HG03432 (cell line): ENCODE data around the gene DNAAF5.
A peak's percentile ranks its signal among the peaks of the same experiment; 100 is the strongest.

Experiments
- ATAC-seq: cut with Tn5 transposase; IDR thresholded peaks from one replicate; pipeline ENCODE4 v1.9.1; 2021; ENCODE audit warnings: mild to moderate bottlenecking, moderate library complexity; ENCODE audit not compliant: unreplicated experiment

DNAAF5 gene

DNA sequence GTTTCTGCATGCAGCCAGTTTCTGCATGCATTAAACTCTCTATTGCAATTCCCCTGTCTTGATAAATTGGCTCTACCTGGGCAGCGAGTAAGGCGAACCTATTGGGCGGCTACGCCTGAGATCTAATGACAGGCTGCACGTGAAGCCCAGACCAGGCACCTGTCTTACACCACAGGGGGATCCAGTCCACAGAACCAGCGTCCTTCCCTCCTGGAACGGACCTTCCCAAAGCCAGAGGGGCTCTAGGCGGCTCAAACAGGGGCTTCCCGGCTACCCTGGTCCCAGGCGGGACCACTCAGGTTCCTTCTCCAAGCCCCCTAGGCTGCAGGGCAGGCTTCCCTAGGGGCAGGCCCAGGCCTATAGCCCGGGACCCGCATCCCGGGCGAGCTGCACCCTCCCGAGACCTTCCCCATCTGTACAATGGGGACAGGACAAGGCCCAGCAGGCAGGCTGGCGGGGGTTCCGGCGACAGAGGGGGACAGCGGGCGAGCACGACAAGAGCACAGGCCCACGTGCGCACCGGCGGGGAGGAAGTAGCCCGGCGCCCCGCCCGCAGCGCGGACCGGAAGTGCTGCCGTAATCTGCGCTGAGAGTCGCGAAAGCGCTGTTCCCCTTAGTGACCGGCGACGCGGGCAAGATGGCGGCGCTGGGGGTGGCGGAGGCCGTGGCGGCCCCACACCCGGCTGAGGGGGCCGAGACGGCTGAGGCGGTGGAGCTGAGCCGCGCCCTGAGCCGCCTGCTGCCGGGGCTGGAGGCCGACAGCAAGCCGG is at the start of gene DNAAF5:
TSS of gene DNAAF5 (plus strand) at position 616 of the 770 bp plus-strand sequence. CDS start at position 638, 22 bp downstream.
- peak; percentile 93 for ATAC-seq

DNA sequence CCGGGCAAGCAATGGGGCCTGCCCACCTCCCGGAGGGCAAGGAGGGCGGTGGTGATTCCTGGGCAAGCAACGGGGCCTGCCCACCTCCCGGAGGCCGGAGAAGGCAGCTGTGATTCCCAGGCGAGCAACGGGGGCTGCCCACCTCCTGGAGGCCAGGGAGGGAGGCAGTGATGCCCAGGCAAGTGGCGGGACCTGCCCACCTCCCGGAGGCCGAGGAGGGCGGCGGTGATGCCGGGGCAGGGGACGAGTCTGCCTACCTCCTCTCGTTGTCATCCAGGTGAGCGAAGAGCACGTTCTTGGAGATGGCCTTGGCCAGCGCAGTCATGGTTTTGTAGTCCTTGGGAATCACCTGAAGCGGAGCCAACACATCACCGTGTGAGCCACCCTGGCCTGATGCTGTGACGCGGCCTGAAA is 49.5 kb upstream of the DNAAF5 start:
- ATAC-seq = no peak

DNA sequence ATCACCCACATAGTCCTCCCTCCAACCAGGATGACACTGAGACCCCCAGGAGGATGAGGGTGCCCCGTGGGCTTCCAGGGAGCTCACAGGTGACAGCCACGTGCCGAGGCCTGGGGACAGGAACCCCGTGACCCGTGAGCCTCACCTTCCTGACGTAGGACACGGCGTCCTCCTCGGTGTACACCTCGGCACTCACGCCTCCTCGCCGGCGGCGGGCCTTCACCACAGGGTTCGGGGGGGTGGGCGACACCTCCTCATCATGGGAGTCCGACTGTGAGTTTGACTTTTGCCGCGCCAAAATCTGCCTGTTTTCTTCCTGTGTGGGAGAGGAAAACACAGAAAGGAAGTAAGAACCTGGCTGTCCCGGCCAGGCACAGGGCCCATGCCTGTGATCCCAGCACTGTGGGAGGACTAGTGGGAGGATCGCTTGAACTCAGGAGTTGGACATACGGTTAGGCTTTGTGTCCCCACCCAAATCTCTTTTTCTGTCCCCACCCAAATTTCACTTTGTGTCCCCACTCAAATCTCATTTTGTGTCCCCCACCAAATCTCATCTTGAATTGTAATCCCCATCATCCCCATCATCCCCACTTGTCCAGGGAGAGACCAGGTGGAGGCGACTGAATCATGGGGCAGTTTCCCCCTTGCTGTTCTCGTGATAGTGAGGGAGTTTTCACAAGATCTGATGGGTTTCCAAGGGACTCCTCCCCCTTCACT is 45.9 kb upstream of the DNAAF5 start:
- no peak for ATAC-seq

DNA sequence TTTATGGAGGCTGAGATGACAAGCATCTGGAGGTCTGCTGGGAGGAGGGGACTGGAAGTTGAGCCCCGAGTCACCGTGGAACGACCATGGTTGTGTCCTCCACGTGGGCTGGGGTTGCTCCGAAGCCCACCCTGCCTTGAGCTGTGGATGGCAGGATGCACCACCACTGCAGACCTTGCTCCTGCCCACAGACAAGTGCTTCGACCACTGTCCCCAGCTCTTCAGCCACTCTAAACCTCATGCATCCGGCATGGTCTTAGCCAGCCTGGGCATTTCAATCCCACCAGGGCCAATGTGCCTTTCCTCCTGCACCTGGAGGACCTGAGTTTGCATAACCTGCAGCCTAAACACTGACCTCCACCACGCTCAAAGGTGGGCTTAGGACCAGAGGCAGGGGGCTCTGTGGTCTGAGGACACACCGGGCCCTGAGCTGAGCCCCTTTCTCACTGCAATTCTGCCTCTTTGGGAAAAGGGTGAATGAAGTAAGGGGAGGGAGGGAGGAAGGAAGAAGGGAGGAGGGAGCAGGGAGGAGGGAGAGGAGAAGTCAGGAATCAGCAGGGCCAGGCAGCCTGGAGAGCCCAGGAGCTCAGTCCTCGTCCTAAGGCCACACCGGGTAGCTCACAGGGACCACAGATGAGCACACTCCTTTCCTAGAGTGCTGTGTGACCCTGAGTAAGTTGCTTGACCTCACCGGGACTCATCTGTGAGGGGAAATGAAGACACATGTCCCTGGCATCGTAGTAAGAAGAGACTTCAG is 44.8 kb upstream of the DNAAF5 start:
- ATAC-seq = no peak

DNA sequence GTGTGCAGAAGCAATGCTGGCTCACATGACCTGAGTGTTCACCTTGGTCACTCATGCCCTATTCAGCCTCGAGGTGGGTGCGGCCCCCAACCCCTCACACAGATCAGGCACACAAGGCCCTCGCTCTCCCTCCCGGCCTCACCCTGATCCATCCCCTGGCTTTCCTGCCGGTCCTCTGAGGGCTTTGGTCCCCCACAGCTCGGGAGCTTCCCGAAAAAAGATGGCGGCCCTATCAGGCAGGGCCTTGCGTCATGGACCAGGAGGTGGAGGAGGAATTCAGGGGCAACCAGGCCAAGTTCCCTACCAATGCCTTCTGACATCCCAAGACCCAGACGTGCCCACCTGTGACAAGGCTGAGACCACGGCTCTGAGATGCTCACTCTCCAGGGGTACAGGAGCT is 43.7 kb upstream of the DNAAF5 start:
- no peak for ATAC-seq

DNA sequence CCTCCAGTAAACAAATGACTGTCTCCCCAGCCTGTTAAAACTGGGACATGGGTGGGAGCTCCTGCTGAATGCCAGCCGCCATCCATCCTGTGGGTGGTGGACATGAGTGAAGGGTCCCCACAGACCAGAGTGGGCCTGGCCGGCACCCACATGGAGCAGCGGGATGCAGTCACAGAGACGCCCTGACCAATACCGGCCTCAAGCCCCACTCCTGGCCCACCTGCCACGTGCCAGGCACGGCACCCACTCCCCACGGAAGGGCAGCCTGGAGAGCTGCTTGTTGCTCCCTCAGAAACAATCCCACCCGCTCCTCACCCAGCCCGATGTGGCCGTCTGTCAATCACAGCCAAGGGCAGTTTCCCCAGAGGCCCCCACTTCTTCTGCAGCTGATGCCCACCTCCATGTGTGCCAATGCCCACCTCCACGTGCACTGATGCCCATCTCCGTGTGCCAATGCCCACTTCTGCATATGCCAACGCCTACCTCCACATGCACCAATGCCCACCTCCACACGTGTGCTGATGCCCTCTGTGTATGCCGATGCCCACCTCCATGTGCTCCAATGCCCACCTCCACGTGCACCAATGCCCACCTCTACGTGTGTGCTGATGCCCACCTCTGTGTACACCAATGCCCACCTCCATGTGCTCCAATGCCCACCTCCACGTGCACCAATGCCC is 42.8 kb upstream of the DNAAF5 start:
- no peak for ATAC-seq

DNA sequence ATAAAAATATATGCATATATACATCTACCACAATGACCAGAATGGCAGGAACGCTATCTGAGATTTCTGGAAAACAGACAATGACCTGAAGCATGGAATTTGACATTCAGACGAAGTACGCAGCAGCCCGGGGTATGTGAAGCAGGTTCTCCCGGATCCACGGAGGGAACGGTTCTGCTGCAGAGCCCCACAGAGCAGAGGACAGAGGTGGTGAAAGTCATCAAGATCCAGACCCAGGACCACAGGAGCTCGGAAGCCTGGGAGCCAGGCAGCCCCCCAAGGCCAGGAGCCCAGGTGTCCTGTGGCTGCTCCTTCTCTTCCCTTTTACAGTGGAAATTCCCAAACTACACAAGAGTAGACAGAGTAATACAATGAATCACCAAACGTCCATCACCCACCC is 42.1 kb upstream of the DNAAF5 start:
- ATAC-seq = no peak

DNA sequence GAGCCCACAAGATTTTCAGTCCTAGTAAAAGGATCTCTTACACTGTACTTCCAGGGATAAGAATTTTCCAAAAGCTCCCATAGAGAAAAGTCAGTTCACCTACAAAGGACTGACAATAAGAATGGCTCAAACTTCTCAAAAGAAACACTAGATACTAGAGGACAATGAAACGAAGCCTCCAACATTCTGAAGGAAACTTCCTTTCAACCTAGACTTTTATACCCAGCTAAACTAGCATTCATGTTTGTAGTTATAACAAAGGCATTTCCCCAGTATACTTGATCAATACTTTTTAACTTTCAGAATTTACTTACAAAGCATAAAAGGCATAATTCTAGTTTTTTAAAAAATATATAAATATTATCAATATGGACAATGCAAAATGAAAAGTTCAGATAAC is 41.0 kb upstream of the DNAAF5 start:
- no peak for ATAC-seq

DNA sequence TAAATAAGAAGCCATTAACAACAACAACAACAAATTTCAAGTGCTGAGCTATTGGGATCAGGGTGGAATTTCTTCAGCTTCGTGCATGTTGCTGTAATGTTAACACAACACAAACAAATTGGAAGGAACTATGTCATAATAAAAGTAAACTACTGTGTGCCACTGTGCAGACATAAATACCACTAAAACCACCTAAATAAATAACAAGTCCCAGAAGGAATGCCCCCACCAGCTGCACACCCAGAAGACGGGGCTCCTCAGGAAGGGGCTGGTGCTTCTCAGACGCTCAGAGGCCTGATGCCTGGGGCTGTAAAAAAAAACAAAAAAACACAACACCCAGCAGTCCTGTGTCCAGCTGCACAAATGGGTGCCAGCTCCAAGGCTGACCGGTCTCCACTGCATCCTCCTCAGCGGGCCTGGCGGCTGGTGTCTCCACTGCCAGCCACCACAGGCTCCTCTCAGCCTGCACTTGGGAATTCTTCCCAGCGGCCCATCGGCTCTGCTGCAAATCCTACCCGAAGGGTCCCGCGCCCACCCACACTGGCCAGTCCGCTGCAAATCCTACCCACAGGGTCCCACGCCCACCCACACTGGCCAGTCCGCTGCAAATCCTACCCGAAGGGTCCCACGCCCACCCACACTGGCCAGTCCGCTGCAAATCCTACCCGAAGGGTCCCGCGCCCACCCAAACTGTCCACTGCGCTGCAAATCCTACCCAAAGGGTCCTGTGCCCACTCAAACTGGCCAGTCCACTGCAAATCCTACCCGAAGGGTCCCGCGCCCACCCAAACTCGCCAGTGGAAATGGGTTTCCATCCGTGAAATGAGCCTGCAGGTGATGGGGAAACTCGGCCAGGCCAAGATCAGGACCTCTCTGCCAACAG is 35.8 kb upstream of the DNAAF5 start:
- ATAC-seq = no peak

DNA sequence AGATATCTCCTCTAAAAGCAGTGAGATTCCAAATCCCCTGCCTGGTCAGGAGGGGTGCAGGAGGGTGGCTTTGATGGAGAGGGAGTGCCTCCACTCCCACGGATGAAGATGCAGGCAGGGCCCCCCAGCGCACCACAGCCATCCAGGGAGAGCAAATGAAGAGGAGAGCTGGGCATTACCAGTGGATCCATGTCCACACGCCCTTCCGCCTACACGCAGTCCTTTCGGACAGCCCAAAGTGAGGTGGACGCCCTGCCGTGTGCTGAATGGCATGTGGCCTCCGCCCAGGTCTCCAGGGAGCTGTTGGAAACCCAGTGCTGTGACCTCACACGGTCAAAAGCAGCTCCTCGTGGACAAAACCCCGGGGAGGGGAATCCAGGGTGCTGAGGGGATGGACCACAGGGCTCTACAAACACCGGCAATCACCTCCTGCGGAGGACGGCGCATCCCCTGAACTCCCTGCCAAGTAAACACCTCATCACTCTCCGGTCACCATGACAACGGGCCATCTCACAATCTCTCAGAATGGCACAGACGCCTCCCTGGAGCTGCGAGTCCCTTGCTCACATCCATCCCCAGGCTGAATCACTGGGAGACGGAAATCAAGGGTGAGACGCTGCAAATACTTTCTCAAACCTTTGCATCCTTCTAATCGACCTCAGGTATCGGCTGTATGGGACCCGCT is 35.0 kb upstream of the DNAAF5 start:
- no peak for ATAC-seq

DNA sequence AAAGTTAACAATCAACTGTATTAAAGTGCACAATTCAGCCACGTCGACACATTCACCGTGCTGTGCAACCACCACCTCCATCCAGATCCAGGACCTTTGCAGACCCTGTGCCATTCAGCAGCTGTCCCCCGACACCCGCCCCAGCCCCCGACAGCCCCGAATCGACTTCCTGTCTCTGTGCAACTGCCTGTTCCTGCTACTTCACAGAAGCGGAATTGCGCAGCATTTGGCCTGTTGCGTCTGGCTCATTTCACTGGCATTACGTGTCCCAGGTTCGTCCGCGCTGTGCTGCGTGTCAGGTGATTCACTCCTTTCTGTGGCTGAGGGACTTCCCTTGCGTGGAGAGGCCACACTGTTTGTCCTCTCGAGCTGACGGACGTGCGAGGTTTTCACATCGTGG is 33.2 kb upstream of the DNAAF5 start:
- no peak for ATAC-seq

DNA sequence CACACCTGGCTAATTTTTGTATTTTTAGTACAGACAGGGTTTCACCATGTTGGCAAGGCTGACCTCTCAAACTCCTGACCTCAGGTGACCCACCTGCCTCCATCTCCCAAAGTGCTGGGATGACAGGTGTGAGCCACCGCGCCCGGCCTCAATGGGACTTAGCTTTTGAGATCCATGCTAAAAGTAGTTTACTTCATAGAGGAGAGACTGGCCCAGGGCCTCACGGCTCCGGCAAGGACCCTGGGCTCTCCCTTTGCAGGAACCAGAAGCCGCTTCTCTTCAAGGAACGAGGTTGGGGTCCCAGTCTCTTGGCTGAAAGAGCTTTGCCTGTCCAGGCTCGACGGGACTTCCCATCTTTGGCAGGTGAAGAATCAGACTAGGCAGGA is 30.1 kb upstream of the DNAAF5 start:
- no peak for ATAC-seq

DNA sequence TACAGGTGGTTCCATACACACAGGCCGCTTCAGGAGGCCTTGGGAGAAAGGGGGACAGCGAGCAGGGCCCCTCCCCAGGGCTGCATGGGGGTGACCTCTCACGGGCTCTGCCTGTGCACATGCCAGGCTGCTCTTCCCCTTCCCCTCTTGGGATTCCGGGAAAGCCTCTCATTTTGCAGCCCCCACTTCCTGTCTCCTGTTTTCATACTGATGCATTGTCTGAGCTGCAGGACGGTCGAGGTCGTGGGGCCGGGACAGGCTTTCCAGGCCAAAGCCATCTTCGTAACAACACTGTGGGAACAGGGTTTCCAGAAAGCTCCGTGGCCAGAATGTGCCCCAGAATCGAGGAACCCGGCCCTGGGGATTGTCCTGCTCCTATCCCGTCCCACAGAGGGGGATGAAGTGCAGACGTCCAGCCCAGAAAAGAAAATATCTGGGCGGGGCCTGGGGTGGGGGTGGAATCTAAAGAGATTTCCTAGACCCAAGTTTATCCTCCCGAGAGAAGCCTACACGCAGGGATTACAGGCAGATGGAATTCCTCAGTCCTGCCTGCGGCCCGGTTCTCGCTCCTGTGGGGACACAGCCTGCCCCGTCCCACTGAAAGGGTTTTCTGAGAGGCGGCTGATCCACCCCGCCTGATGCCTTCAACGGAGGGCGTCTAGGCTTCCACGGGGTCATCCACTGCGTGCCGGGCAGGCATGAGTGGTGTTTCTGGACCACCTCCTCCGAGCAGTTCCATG is 29.5 kb upstream of the DNAAF5 start:
- ATAC-seq = no peak

DNA sequence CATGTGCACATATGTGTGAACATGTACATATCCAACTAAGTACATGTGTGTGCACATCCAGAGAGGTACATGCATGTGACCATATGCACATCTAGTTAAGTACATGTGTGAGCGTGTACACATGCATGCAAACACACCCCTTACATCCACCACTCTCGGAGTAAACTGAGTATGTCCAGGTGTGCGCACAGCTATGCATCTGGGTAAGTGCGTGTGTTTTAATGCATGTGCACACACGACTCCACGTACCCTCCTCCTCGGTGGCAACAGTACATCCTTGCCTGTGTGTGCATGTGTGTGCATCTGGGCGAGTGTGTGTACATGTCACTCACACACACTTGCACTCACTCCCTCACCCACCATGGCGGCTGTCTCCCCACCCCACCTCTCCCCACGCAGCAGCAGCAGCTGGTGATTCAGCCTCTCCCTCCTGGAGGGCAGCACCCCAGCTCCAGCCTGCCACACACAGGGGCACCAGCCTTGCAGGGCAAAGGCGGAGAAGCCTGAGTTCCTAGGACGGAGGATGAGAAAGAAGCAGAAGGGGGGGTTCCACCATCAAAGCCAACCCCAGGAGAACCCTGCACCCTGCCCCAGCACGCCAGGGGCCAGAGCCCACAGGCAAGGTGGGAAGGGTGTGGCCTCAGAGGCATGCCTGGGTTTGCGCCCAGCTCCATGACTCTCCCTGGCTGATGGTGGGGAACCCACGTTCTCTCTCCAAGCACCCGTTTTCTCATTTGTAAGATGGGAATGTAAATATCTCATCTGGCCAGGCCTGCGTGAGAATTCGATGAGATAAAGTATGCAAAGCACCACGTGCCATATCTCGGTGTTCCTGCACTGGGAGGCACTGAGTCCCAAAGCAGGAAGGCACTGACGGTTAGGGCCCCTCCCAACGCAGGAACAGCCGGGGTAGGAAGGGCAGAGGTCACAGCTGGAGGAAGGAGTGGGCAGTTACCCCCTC is 27.7 kb upstream of the DNAAF5 start:
- no peak for ATAC-seq

DNA sequence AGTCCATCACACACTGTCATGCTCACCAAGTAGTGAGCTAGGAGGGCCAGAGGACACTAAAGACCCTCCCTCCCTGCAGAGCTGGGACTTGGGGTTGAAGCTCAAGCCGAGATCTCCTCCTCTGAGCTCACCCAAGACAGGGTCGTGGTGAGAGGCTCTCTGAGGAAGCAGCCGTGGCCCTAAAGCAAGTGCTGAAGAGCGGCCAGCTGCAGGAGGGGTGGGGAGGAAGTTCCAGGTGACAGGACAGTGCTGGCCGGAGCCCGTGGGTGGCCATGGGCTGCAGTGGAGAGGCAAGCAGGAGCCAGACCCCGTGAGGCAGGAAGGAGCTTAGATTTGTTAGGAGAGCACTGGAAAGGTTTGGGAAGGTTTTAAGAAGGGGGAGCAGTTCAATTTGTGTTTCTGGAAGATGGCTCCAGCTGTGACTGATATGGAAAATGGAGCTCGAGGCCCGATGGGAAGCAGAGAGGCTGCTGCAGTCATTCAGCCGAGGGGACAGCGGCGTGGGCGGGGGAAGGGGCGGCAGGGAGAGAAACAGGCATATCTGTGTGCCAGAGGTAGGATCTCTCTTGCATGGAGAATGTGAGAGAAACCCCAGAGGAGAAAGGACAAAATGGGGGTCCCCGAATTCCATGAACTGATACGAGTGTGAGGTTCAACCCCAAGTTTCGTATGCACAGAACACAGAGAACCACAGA is 26.9 kb upstream of the DNAAF5 start:
- no peak for ATAC-seq

DNA sequence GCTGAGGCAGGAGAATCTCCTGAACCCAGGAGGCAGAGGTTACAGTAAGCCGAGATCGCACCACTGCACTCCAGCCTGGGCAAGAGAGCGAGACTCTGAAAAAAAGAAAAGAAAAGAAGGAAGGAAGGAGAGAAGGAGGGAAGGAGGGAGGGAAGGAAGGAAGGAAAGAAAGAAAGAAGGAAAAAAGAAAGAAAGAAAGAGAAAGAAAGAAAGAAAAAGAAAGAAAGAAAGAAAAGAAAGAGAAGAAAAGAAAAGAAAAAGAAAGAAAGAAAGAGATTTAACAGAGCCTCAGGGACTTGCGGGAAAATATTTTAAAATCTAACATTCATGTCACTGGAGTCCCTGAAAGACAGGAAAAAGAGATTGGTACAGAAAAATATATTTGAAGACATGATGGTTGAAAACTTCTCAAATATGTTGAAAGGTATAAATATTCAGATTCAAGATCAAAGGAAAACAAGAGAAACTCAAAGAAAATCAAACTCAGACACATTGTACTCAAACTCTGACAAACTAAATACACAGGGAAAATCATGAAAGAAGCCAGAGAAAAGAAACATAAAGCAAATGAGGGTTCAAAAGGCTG is 25.3 kb upstream of the DNAAF5 start:
- ATAC-seq = no peak

DNA sequence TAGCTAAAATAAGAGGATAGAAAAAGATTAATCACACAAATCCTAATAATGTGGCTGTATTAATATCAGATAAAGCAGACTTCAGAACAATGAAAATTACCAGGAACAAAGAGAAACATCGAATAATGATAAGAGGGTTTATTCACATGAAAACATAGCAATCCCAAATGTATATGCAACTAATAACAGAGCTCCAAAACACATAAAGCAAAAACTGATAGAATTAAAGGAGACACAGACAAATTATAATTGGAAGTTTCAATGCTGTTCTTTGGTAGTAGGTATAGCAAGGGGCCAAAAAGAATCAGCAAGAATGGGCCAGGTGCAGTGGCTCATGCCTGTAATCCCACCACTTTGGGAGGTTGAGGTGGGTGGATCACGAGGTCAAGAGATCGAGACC is 23.4 kb upstream of the DNAAF5 start:
- ATAC-seq = no peak
